GM18502 (cell line): Measurements from ENCODE around the gene FAM241B.

Experiments used
- ATAC-seq: cut with Tn5 transposase; IDR thresholded peaks from one replicate; pipeline ENCODE4 v1.9.1; 2021; ENCODE audit warnings: mild to moderate bottlenecking; ENCODE audit not compliant: unreplicated experiment, poor library complexity

The FAM241B gene

DNA sequence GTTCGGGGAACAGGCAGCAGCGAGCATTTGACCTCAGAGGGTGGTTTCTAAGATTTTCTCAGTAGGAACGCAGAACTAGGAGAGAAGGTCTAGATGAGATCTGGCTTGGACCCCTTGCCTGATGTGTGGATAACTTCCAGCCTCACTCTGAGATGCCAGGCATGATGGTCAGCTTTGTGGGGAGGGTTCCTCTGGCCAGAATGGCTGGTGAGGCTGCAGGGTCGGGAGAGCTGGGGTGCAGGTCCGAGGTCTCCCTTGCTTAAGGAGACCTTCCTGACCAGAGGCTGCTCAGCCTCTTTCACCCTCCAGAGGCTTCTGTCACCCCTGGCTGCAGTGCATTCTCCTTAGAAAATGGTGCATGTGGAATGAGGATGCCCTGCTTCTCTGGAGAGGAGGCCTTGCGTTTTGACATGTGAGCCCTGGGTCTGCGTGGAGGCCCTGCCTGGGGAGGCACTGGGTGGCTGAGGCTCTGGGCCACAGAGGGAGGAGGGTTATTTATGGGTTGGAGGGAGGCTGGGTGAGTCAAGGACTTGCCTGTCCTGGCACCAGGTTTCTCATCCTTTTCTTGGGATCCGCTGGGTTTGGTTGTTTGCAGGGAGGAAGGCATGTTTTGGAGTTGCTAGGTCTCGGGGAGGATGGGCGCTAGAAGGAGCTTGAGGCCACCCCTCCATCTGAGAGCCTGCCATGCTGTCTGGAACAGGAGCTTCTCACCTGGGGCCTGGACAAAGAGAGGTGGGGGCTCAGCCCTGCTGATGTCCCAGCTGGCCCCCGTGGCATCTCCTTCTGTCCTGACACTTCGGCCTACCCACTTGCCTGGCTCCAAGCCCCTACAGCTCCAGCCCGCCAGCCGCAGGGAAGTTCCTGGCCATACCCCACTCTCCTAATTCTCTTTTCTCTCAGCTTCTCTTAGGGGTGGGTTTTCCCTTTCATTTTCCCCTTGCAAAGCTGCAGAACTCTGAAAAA lies 3.9 kb downstream of the FAM241B start:
- ATAC-seq, result no peak

DNA sequence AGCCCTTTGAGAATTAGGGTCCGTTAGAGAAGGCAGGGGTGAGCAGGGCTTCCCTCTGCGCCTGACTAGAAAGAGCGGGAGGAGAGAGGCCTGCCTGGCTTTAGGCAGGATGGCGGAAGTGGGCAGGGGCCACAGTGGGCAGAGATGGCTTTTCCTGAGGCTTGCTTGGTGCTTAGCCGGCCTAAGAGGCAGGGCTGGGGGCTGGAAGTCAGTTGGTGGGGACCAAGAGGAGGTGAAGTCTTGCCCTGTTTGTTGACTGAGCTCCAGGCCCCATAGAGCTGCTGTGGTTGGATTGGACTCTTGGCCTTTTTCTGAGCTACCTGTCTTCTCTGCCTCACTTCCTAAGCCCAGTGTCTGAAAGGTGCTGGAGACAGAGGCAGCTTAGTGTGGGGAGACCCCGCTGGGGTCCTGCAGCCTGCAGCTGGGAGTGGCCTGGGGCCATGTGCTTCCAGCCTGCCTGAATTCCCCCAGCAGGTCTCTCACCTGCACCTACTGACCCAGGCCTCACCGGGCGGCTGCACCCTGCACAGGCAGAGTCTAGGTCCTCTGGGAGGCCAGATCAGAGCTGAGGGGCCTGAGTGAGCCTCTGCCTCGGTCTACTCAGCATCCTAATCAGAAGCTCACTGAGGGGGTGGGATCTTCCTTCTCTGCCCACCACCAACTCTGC lies 4.8 kb downstream of the FAM241B start:
- ATAC-seq, result no peak

DNA sequence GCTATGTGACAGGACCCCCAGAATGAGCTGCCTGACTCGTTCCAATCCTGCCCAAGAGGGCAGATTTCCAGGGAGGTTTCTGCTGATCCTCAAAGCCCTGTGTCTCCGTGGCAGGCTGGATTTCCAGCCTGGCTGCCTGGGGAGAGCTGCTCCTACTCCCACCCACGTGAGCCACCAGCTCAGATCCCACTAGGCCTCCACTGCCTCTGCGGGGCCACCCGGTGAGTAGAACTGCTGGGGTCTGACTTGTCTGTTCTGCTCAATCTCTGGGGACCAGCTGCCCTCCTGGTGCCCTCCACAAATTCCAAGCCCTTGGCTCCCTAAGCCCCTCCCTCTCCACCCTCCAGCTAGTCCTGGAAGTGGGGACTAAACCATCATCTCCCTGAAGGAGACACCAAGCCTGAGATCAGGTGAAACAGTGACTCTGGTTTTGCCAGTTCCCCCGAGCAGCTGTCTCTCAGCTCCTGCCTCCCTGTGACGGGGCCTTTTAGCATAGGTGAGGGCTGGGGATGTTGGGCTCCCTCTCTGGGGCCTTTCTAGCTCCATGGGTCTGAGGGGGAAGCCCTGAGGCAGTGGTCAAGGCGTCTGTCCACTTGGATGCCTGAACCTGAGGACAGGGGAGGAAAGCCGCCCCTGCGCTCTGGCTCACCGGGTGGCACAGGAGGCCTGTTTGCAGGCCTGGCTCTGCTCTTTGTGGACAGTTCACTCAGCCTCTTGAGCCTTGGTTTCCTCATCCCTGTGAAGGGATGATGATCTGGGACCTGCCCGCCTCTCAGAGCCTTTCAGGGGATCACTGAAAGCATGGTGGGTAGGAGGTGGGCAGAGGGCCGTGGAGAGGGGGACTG lies 5.6 kb downstream of the FAM241B start:
- no peak for ATAC-seq

DNA sequence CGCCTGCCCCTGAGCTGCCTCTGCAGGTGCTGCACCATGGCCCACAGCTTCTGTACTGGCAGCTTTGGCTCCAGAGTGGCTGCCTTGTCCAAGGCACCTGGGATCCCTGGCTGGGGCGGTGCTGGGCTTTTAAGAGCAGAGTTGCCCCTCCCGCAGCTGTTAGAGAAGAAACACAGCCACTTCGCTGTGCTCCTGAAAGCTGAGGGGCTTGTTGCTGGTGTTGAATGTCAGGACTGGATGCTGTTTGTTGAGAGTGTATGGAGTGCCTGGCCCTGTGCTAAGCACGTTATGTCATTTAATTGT lies 6.2 kb downstream of the FAM241B start:
- ATAC-seq, result no peak

DNA sequence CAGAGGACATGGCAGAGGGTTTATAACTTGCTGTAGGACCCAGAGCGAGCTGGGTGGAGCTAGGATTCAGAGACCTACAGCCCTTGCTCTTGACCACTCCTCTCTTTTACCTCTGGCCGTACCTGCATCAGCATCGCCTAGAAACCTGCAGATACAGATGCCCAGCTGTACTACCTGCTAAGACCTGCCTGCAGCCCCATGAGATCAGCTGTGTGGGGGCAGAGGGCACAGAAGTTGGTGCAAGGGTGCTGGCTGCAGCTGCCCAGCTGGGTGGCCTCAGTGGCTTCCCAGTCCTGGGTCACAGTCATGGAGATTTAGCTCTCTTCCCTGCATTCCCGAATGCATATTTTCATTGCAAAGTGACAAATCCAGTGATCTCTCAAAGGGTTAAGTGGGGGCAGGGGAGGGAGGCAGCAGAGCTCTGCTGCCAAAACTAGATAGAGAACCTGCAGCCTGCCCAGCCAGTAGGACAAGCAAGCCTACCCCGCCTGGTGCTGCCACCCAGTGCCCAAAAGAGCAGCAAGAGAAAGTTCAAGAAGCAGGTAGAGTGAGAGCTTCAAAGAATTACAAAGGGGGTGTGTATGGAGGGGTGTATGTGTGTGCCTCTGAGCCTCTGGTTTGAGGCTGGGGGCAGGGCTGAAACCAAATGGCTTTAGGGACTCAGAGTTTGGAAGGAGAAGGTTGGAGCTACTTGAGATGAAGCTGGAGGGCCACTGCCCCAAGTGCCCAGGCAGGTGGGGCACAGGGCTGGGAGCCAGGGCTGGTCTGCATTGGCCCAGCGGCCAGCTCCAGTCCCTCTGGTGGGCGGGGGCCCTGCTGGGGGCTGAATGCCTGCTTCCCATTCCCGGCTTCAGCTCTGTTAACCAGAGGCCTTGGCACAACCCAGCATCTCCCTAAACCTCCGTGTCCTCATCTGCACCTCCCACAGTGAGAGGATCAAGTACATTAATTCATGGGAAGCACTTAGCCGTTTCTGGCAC lies 6.9 kb downstream of the FAM241B start:
- ATAC-seq, result no peak

DNA sequence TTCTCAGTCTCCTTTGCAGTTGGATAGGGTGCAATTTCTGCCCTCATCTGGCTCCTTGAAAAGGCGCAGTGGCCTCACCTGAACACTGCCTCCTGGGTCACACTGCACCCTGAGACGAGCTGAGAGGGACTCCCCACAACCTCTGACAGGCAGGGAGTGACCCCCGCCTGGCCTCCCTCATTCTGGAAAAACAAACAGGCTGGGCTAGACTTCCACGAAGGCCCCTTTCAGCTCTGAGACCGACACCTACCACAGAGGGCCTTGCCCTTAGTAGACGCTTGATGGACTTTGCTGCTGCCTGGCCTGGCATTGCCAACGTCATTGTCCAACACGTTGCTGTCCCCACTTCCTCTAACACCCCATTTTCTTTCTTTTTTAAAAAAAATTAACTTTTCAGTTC lies 8.6 kb downstream of the FAM241B start:
- ATAC-seq, result no peak

DNA sequence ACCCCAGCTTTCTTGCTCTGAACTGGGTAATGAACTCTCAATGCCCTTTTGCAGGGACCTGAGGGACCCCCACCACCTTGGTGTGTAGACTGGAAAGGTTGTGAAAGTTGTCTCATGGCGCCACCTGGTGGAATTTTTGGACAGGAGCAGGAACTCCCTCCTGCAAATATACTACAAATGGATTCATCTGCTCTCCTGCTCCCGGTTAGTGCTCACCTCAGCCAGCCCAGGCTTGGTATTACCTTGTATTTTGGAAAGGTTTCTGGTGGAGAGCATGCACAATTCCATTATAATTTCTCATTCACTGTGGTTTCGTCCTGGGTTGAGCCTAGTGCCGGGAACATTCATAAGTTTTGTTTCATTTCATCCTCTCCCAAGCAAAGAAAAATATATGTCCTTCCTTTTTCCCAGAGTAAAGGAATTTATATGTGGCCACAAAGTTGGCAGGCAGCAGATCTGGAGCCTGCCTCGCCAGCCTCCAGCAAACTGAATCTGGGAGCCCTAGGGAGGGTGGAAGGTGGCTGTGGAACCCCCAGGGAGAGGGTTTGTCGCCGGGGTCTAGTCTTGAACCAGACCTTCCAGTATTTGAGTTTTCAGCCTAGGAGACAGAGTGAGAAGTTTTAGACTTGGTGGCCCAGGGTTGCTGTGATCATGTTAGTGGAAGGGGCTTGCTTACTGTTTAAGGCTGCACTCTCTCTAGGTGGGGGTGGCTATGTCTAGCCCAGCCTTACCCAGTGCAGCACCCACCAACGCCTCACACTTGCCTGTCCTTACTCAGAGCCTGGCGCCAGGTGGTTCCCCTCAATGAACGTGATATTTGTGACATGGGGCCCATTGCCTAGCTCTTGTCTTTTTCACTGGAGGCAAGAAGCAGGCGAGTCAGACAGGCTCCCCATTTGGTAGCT lies 9.5 kb downstream of the FAM241B start:
- no peak for ATAC-seq

DNA sequence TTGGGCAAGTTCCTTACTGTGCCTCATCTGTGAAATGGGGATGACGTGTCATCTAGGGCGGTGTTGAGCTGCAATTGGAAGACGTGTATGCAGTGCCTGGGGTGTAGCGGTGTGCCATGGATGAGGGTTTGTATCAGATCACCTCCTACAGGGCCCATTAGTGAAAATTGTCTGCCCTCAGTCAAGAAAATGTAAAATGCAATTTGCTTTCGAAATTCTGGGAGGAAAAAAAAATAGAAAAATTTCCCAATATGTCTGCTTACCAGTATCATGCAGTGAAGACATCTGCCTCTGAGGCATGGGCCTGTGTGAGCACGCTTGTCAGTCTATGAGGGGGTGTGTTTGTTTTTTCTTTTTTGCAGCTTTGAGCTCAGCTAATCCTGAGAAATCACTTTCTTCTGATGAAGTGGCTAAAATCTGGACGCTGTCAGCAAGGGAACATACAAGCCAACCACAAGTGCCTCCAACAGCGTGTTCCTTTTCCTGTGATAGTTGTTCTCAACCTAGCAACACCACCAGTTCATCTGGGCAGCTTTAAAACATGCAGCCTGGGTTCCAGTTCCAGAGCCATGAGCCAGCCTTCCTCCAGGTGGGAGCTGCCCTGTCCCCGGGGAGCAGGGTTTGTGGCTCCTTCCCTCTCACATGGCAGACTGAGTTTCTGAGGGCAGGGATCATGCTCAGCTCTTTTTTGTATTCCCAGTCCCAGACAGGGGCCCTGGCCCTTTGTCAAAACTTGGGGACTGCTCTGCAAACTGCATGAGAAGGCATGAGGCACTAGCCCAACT lies 10.3 kb downstream of the FAM241B start:
- ATAC-seq, result no peak

DNA sequence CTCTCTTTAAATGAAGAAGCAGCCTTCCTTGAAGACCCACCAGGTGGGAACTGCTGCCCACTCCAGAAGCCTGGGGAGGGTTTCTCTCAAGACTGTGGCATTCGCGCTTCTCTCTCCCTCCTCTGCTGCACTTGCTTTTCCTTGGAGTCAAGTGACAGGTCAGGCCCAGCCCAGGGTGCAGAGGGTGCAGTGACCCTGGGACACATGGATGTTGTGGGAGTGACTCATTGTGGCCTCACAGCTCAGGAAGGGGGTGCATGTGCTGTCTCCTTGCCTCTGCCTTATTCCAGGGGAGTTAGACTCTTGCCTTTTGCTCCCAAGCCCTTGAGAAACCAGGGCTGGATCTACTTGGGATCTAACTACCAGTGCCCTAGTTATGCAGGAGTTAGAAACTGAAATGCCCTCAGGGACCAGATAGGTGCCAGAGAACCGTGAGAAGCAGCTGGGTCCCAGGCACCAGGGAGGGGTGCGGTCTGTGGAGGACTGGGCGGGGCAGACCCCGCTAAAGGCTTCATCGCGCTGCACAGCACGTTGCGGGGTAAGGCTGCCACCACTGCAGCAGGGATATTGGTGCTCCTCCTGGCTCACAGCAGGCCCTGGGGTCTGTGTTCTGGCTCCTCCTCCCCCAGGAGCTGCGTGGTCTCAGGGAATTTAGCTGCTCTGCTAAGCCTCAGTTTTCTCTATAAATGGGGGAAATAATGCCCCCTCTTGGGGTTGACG lies 11.4 kb downstream of the FAM241B start:
- ATAC-seq, result no peak

DNA sequence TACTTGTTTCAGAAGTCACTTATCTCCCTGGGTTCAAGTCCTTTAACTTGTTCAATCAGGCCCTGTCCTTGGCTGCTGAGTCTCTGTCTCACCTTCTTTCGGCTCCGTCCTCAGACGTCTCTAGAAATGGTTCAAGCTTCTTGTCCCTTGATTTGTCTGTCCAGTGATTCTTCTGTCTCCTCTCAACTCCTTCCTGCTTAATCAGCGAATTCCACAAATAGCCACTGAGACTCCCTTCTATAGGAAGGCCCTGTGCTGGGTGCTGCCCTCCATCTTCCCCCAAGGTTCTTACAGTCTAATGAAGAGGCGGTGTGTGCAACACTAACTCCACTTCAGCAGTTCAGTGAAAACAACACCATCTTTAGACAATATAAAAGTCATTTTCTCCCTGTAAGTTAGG lies 12.7 kb downstream of the FAM241B start:
- ATAC-seq, result no peak

DNA sequence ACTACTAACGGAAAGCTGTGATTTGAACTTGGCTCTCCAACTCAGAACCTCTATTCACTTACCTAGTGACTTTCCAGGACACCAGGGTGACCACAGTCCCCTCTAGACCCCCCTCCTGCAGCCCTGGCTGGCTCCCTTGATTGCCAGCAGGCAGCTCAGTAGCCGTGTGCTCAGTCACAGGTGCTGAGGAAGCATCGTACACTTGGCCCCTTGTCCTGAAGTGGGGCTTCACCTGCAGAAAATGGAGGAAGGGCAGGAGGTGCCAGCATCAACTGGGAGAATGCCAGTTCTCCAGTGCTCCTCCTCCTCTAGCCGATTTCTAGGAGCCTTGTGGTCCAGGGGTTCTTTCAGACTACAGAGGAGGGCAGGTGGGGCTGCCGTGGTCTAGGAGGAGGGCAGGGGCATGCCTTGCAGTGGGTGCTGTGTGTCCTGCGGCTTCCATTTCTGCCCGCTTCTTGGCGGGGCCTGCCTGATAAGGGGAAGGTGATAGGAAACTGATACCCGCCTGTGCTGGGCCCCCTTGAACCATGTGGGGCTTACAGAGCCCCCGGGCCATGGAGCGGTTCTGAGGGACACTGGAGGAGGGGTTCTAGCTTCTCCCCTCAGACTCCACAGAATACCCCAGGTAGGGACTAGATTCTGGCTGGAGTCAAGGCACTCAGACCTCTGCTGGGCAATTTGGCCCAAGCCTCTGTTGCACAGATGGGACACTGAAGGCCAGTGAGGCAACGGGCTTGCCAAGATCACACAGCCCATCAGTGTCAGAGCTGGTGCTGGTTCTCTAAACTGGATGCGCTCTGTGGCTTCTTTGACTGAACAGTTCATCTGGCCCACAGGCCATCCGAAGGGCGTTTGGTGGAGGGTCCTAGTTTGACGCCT lies 14.0 kb downstream of the FAM241B start:
- ATAC-seq, result no peak

DNA sequence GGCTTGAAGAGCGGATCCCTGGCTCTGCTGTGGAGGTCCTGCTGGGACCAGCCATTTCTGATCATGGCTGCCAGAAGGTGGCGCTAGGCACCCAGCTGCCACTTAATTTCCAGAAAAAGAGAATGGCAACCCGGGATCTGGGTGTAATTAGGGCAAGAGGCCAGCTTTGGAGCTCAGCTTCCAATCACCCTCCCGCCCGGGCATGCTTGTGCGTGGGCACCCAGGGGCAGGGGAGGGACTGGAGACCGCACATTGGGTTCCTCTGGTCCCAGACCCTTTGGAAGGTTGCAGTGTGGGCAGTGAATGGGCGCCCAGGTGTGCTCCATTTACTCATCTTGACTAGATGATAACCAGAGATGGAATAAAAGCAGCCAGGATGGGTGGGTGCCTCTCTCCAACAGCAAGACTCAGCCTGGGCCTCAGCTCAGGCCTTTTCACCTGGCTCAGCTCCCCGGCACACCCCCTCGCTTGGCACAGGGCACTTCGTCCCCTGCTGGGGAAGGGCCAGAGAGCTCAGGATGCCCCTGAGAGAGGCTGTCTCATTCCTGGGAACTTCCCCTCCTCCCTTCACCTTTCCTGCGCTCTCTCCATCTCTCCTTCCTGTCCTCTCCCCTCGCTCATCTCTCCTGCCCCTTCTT lies 14.7 kb downstream of the FAM241B start:
- no peak for ATAC-seq

DNA sequence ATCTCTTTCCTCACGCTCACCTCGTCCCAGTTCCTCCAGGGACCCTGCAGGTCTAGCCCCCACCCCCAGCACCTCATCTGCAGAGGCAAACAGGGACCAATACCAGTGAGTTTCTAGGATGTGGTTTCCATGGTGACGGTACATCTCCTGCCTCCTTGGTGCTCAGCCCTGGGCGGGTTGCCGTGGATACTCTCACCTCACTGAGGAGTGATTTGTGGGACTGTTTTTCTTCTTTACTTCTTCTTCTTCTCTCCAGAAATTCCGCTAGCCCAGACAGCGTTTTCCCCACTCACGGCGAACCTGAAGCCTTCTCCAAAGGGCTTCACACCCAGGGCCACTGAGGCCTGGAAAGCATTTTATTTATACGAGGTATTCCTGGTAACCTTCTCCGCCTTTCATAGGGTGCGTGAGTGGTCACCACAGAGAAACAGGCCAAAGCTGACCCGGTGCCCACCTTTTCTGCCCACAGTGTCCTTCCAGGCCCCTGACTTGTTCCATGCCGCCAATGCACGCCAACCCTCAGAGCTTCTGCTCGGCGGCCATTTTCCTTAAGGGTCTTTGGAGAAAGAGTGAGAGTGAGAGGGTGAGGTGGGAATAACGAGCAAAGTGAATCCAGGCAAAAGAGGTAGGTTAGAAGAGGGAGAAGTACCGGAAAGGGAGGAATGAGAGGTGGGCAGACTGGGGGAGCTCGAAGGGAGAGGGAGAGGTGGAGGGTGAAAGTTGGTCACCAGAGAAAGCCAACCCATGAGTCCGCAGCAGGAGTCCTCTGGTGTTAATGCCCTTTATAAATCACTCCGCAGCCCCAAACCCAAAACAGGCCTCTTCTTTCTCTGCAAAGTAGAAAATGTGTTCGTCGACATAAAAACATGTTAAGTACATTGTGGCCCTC lies 15.5 kb downstream of the FAM241B start:
- ATAC-seq, result no peak

DNA sequence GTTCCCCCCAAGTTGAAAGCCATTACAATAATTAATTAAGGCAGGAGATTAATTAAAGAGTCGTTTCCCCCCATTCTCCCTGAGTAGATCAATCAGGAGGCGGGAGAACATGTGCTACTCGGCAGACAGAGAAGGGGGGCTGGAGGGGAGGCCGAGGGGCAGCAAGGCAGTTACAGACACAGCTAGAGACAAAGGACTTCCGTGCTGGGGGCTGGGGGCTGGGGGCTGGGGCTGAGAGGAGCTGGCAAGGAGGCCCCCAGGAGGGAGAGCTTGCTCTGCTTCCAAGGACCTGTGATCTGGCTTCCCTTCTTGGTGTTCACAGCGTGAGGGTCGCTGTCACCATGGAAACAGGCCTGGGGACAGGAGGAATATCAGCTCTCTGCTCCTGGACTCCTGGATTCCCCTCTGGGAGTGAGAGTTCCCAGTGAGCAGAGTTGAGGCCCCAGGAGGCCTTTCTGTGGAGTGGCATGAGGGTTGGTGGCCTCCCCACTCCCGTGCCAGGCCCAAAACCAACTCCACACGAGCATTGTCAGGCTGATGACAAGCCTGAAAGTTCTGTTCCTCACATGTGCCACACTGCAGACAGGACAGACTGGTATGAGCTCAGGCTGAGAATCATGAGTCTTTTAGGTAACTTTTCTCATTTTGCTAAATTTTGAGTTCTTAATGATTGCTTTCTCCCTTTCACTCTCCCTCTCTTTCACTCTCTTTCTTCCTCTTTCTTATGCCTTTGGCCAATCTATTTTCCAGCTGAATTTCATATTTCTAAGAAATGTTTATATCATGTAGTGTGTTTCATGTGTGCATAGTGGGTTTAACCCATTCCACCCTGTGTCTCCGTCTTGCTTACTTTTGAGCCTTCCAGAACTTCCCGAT lies 16.4 kb downstream of the FAM241B start:
- ATAC-seq, result no peak
